ENCODE data around the gene USH2A.

Gene USH2A

DNA sequence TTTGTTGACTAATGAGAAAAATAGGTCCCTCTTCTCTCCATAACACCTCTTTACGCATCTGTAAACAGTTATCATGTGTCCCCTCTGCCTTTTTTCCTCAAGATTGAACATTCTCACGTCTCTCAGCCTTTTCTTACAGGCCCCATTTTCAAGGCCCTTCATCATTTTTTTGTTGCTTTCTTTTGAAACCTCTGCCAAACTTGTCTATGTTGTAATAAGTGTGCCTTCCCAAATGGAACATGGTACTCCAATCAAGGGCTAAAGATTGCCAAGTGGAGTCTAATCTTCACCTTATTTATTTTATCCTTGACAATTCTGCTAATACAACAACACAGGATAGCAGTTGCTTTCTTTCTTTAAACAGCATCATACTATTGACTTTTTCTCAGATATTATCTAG, 280.3 kb downstream of the USH2A start:
- H2AFZ ChIP-seq (ENCODE audit: low read depth, low read length): no peak overlapping the region

DNA sequence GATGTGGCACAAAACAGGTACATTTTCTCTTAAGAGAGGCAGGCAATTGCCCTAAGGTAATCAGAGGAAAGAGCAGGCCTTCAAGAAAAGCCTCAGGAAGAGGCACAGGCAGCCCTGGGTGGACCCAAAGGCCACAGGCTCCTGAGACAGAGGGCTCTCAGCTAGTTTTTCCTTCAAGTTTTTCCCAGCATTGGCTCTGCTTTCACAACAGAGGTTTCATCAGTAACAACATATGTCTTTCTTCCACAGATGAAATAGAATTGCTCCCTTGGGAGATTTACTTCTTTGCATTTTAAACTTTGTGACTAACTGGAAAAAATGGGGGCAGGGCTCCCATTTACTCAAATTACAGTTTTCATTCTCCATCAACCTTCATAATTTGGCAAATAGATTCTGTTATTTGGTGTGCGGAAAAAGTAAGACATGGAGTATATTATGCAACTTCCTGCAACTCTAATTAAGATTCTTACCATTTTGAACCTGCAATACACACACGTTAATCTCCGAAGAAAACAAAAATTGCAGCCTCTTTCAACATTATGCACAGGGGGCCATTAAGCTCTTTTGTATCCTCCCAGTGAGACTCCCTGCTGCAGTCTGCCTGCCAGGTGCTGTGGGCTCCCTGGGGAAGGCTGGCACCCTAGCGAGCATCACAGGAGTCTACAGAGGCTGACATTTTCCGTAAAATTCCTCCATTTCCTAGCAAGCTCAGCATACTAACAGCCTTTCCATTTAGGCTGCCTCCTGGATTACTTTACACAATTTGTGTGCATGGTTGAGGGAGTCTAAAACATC, 282.3 kb downstream of the USH2A start:
- no peaks in the 10 kb centered on the region for H3K27me3 ChIP-seq (ENCODE audit: insufficient read depth, low read length, poor library complexity)
- no peak overlapping the region for H3K4me3 ChIP-seq (ENCODE audit: low read depth in 1 of 2, low read length in 2 of 2)
- DNase-seq: no peak
- ATAC-seq (ENCODE audit: insufficient read depth, low read depth): no peak
- no peaks in the 10 kb centered on the region for H3K79me2 ChIP-seq (ENCODE audit: insufficient read depth, low read length)
- H3K36me3 ChIP-seq (ENCODE audit: insufficient read depth, low read length): no peaks in the 10 kb centered on the region
- no peaks in the 10 kb centered on the region for H4K20me1 ChIP-seq (ENCODE audit: insufficient read depth, low read length)
- H2AFZ ChIP-seq (ENCODE audit: low read depth, low read length): no peak overlapping the region
- no peak overlapping the region for H3K4me2 ChIP-seq (ENCODE audit: insufficient read depth, low read length)
- no peaks in the 10 kb centered on the region for H3K4me1 ChIP-seq (ENCODE audit: insufficient read depth, low read length)
- H3K27ac ChIP-seq (ENCODE audit: low read length): no peak overlapping the region
- TF ChIP-seq EZH2 (IDR thresholded peaks at IDR 0.05; ENCODE audit: borderline replicate concordance, low read depth, low read length, severe bottlenecking): no peak
- TF ChIP-seq, protein P1, sequence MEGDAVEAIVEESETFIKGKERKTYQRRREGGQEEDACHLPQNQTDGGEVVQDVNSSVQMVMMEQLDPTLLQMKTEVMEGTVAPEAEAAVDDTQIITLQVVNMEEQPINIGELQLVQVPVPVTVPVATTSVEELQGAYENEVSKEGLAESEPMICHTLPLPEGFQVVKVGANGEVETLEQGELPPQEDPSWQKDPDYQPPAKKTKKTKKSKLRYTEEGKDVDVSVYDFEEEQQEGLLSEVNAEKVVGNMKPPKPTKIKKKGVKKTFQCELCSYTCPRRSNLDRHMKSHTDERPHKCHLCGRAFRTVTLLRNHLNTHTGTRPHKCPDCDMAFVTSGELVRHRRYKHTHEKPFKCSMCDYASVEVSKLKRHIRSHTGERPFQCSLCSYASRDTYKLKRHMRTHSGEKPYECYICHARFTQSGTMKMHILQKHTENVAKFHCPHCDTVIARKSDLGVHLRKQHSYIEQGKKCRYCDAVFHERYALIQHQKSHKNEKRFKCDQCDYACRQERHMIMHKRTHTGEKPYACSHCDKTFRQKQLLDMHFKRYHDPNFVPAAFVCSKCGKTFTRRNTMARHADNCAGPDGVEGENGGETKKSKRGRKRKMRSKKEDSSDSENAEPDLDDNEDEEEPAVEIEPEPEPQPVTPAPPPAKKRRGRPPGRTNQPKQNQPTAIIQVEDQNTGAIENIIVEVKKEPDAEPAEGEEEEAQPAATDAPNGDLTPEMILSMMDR (IDR thresholded peaks at IDR 0.05; ENCODE audit: borderline replicate concordance, extremely low read depth, low read length, poor library complexity, severe bottlenecking): no peak
- H3K9ac ChIP-seq (ENCODE audit: low read depth, low read length): no peak overlapping the region
- no peaks in the 10 kb centered on the region for H3K9me3 ChIP-seq (ENCODE audit: insufficient read depth, low read length, severe bottlenecking)

More for the DNA sequence above, 280.3 kb downstream of the USH2A start:
- TF ChIP-seq, protein P1 (IDR thresholded peaks at IDR 0.05; ENCODE audit: borderline replicate concordance, extremely low read depth, low read length, poor library complexity, severe bottlenecking): no peak
- no peak for TF ChIP-seq EZH2 (IDR thresholded peaks at IDR 0.05; ENCODE audit: borderline replicate concordance, low read depth, low read length, severe bottlenecking)
- H3K4me1 ChIP-seq (ENCODE audit: insufficient read depth, low read length): no peaks in the 10 kb centered on the region
- H3K36me3 ChIP-seq (ENCODE audit: insufficient read depth, low read length): no peaks in the 10 kb centered on the region
- no peak overlapping the region for H3K27ac ChIP-seq (ENCODE audit: low read length)
- H3K79me2 ChIP-seq (ENCODE audit: insufficient read depth, low read length): no peaks in the 10 kb centered on the region
- H3K4me3 ChIP-seq (ENCODE audit: low read depth in 1 of 2, low read length in 2 of 2): no peak overlapping the region
- H4K20me1 ChIP-seq (ENCODE audit: insufficient read depth, low read length): no peaks in the 10 kb centered on the region
- no peak overlapping the region for H3K9ac ChIP-seq (ENCODE audit: low read depth, low read length)
- DNase-seq: no peak
- ATAC-seq (ENCODE audit: insufficient read depth, low read depth): no peak
- no peaks in the 10 kb centered on the region for H3K27me3 ChIP-seq (ENCODE audit: insufficient read depth, low read length, poor library complexity)
- H3K4me2 ChIP-seq (ENCODE audit: insufficient read depth, low read length): no peak overlapping the region
- no peaks in the 10 kb centered on the region for H3K9me3 ChIP-seq (ENCODE audit: insufficient read depth, low read length, severe bottlenecking)

DNA sequence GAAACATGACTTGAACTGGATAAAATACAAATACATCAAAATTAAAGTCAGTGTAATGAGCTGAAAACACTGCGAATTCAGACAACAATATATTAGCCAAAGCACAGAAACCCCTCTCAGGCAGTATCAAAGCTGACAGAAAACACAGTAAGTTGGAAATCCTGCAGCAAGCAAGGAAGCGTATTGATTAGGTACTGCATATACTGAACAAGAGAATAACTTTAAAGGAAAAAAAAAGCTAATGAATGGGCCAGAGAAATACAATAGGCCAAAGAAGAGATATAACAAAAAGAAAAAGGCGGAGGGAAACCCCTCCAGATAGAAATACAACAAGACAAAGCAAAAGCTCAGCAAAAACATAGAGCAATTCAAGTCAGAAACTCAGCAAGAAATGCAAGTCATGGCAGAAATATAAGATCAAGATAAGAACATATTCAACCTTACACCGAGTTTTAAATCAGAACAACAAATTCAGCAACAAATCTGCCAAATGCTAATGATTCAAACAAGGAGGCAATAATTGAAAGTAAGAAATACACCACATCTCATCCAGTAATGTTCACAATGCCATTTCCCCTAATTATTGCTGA, 299.0 kb downstream of the USH2A start:
- Histone ChIP-seq H2AFZ (ENCODE audit: low read depth, low read length) (no peak overlapping the region), H3K36me3 (ENCODE audit: insufficient read depth, low read length) (no peaks in the 10 kb centered on the region), H3K4me2 (ENCODE audit: insufficient read depth, low read length) (no peak overlapping the region), H3K27ac (ENCODE audit: low read length) (no peak overlapping the region), H3K9ac (ENCODE audit: low read depth, low read length) (no peak overlapping the region), H3K9me3 (ENCODE audit: insufficient read depth, low read length, severe bottlenecking) (no peaks in the 10 kb centered on the region), H3K4me3 (ENCODE audit: low read depth in 1 of 2, low read length in 2 of 2) (no peak overlapping the region), H4K20me1 (ENCODE audit: insufficient read depth, low read length) (no peaks in the 10 kb centered on the region), H3K4me1 (ENCODE audit: insufficient read depth, low read length) (no peaks in the 10 kb centered on the region), H3K79me2 (ENCODE audit: insufficient read depth, low read length) (no peaks in the 10 kb centered on the region), H3K27me3 (ENCODE audit: insufficient read depth, low read length, poor library complexity) (no peaks in the 10 kb centered on the region)
- TF ChIP-seq EZH2 (IDR thresholded peaks at IDR 0.05; ENCODE audit: borderline replicate concordance, low read depth, low read length, severe bottlenecking): no peak
- TF ChIP-seq, protein P1 (IDR thresholded peaks at IDR 0.05; ENCODE audit: borderline replicate concordance, extremely low read depth, low read length, poor library complexity, severe bottlenecking): no peak
- ATAC-seq (ENCODE audit: insufficient read depth, low read depth) (no peak), DNase-seq (no peak)

All from DND-41 (cell line).